Bronchial epithelial cell (primary cell): ENCODE measurements around the gene SPRY2. TPM values are rescaled to one million over a fixed set of nuclear protein-coding genes. Genes with fewer than 3 reads are reported as not detected.

Experiments
- DNase-seq: peaks from one replicate; pipeline ENCODE4 v3.0.0-alpha.2; 2010; ENCODE audit warnings: low read depth
- FAIRE-seq: peaks from 2 replicates; lab custom pipeline; 2011; peaks lifted over from hg19 to GRCh38; lab: Jason Lieb, UNC
- H3K27me3 ChIP-seq: 2 replicates; pipeline ENCODE4 v1.5.1; 2011; ENCODE audit warnings: low read length; ENCODE audit not compliant: control insufficient read depth, insufficient read depth
- H3K36me3 ChIP-seq: 2 replicates; pipeline ENCODE4 v1.5.1; 2011; ENCODE audit warnings: low read length; ENCODE audit not compliant: control insufficient read depth, insufficient read depth
- H3K4me3 ChIP-seq: 2 replicates; pipeline ENCODE4 v1.5.1; 2011; ENCODE audit warnings: mild to moderate bottlenecking, low read depth, low read length, control low read depth
- CTCF ChIP-seq: IDR thresholded peaks from 2 replicates; pipeline ENCODE4 v1.5.1; 2011; ENCODE audit warnings: mild to moderate bottlenecking, moderate library complexity, low read length, control low read depth, inconsistent platforms; ENCODE audit not compliant: insufficient read depth, severe bottlenecking
- total RNA-seq: library from RNA; depleted of rRNA; stranded (reverse); fragments of >200 nt; gene quantifications from 2 replicates; pipeline ENCODE4 v1.2.1, GENCODE V29; 2014

Gene SPRY2
- total RNA-seq, 1 donor from 2014 or later: 4.7 TPM

- FAIRE-seq (no peak), DNase-seq (peak; percentile 50)
- H3K4me3 ChIP-seq: no peak overlapping the region
- no peaks in the 10 kb centered on the region for H3K27me3 ChIP-seq
- TF ChIP-seq CTCF: no peak
- H3K36me3 ChIP-seq: peaks cover 4% of the 10 kb centered on the region
These were observed 4.6 kb downstream of the SPRY2 start for GRCh38 chr13:80336370-80336769.

- no peak for TF ChIP-seq CTCF
- FAIRE-seq (no peak), DNase-seq (peak; percentile 65)
- H3K4me3 ChIP-seq: no peak overlapping the region
- no peaks in the 10 kb centered on the region for H3K27me3 ChIP-seq
- H3K36me3 ChIP-seq: peaks cover 4% of the 10 kb centered on the region
These were observed 6.2 kb downstream of the SPRY2 start for GRCh38 chr13:80334597-80335260.

- no peak for TF ChIP-seq CTCF
- no peak for FAIRE-seq
- Histone ChIP-seq H3K4me3 (no peak overlapping the region), H3K36me3 (peaks cover 3% of the 10 kb centered on the region), H3K27me3 (no peaks in the 10 kb centered on the region)
- DNase-seq: no peak
These were observed 8.9 kb downstream of the SPRY2 start for GRCh38 chr13:80331984-80332383.

GRCh38 chr13:80329250-80329649, 11.7 kb downstream of the SPRY2 start:
- TF ChIP-seq CTCF: no peak
- FAIRE-seq (no peak), DNase-seq (no peak)
- Histone ChIP-seq H3K4me3 (no peak overlapping the region), H3K36me3 (no peaks in the 10 kb centered on the region), H3K27me3 (no peaks in the 10 kb centered on the region)

- no peaks in the 10 kb centered on the region for H3K36me3 ChIP-seq
- no peaks in the 10 kb centered on the region for H3K27me3 ChIP-seq
- no peak for TF ChIP-seq CTCF
- no peak overlapping the region for H3K4me3 ChIP-seq
- FAIRE-seq: no peak
- DNase-seq: no peak
These were observed 21.9 kb downstream of the SPRY2 start for GRCh38 chr13:80319004-80319403.
